ENCODE measurements around the gene MTHFD1L. TPM values are rescaled to one million over a fixed set of nuclear protein-coding genes. Genes with fewer than 3 reads are reported as not detected.
A peak's percentile ranks its signal among the peaks of the same experiment; 100 is the strongest.

Gene MTHFD1L
- total RNA-seq, 2 donors from 2014 or later, result 3.1 to 18.7 TPM

DNA sequence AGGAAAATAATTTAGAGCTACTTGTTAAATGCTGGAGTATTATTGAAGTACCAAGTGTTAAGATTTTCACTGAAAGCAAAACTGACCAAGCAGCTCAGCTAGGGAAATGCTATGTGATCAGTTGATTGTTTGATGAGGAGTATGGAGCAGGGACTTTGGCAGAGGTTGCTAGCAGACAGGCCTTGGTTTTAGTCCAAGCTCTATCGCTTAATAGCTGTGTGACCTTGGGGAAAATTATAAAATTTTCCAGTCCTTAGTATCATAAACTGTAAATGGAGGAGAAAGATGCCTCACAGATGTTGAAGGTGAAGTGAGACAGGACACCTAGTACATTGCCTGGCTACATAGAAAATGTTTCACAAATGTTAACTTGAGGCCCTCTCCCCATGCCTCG is 136.6 kb downstream of the MTHFD1L start:
- no peaks in the 10 kb centered on the region for H3K27me3 ChIP-seq (replicated peaks; ENCODE audit: insufficient read depth)
- H3K36me3 ChIP-seq, result no peaks in the 10 kb centered on the region
- intact Hi-C loops (cut with DNase I), result no loop called here
- WGBS, result 72% methylated on average over 2 of the region's 2 CpGs
- no peak overlapping the region for H3K27ac ChIP-seq
- no peaks in the 10 kb centered on the region for H3K9me3 ChIP-seq
- no peak for DNase-seq (ENCODE audit: low spot score)
- TF ChIP-seq POLR2AphosphoS5 (IDR thresholded peaks at IDR 0.05), result no peak
- TF ChIP-seq, protein P1, sequence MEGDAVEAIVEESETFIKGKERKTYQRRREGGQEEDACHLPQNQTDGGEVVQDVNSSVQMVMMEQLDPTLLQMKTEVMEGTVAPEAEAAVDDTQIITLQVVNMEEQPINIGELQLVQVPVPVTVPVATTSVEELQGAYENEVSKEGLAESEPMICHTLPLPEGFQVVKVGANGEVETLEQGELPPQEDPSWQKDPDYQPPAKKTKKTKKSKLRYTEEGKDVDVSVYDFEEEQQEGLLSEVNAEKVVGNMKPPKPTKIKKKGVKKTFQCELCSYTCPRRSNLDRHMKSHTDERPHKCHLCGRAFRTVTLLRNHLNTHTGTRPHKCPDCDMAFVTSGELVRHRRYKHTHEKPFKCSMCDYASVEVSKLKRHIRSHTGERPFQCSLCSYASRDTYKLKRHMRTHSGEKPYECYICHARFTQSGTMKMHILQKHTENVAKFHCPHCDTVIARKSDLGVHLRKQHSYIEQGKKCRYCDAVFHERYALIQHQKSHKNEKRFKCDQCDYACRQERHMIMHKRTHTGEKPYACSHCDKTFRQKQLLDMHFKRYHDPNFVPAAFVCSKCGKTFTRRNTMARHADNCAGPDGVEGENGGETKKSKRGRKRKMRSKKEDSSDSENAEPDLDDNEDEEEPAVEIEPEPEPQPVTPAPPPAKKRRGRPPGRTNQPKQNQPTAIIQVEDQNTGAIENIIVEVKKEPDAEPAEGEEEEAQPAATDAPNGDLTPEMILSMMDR (IDR thresholded peaks at IDR 0.05), result no peak
- no peak for TF ChIP-seq POLR2A (IDR thresholded peaks at IDR 0.05)
- no peaks in the 10 kb centered on the region for H3K4me1 ChIP-seq (replicated peaks)
- H3K4me3 ChIP-seq, result no peak overlapping the region

DNA sequence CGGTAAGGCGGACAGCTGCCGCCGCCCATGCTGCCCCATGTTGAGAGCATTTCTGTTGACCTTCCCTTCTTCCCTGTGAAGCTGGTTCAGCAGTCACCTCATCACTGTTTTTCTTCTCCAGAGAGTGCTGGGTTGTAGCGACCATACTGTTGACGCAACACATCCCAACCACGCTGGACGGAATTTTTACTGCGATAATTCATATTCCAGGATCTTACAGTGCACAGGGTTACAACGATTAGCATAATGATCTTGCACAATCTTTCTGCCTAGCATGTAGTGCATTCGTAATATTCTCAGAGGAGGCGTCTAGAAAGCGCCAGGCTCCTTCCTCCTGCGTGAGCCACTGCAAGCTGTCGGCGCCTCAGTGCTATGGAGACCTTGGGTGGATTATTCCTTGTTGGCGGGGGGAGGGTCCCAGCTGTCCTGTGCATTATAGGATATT is 137.0 kb downstream of the MTHFD1L start:
- DNase-seq (ENCODE audit: low spot score), result no peak
- no peak for TF ChIP-seq POLR2AphosphoS5 (IDR thresholded peaks at IDR 0.05)
- no peaks in the 10 kb centered on the region for H3K36me3 ChIP-seq
- 97% methylated on average over 17 of the region's 17 CpGs for WGBS
- intact Hi-C loops (cut with DNase I), result no loop called here
- H3K4me3 ChIP-seq, result no peak overlapping the region
- no peak overlapping the region for H3K27ac ChIP-seq
- H3K27me3 ChIP-seq (replicated peaks; ENCODE audit: insufficient read depth), result no peaks in the 10 kb centered on the region
- no peaks in the 10 kb centered on the region for H3K9me3 ChIP-seq
- H3K4me1 ChIP-seq (replicated peaks), result no peaks in the 10 kb centered on the region

DNA sequence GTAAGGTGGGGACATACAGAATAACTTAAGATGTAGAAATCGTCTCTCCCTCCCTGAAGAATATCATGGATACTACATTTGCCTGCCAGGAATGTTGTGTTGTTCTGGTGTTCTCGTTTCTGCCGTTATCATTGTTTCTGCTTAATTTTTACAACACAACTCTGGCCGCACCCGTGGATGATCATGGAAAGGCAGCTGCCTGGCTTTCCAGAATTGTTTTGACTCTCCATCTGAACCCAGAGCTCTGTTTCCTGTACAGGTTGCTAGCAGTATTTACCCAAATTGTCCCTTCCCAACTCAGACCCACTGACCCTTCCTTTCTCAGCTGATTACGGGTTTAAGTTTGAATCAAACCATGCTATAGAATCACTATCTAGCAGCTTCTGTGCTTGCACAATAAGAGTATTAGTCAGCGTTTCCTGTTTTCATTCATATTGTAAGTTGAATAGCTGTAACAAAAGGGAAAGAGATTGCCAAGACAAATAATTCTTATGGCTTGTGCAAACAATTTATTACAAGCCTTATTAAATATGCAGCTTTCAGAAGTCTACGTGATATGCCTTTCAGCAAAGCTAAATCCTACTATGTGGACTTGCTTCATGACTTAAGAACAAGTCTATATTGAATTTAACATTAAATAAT is 139.0 kb downstream of the MTHFD1L start:
- no peaks in the 10 kb centered on the region for H3K27me3 ChIP-seq (replicated peaks; ENCODE audit: insufficient read depth)
- DNase-seq (ENCODE audit: low spot score), result peak; percentile 34
- no peak overlapping the region for H3K4me3 ChIP-seq
- no peaks in the 10 kb centered on the region for H3K36me3 ChIP-seq
- intact Hi-C loops (cut with DNase I), result loop anchor here (5.0 kb wide), 1 partner anchor 112 kb away; no protein-coding TSS in a partner anchor
- H3K27ac ChIP-seq, result peak overlapping the region; percentile 2 to 25
- TF ChIP-seq POLR2AphosphoS5 (IDR thresholded peaks at IDR 0.05), result peak; percentile 87
- TF ChIP-seq POLR2A (IDR thresholded peaks at IDR 0.05), result no peak
- H3K4me1 ChIP-seq (replicated peaks), result no peaks in the 10 kb centered on the region
- H3K9me3 ChIP-seq, result no peaks in the 10 kb centered on the region
- WGBS, result 17% methylated on average over 8 of the region's 8 CpGs

DNA sequence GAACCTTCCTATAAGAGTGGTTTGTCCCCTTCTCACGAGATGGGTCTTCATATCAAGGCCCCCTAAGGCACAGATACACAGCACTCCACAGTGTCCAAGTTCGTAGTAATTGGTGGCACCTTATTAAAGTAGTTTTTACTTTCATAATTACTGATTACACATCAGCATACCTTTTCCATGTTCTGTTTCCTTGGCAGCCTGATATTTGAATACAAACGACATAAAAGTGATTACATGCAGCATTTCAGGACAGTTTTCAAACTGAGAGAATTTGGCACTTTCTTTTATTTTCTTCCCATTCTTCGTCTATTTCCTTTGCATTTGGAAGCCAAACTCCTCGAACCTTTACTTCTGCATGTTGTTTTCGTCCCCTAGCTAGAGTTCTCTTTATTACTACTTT is 139.7 kb downstream of the MTHFD1L start:
- Histone ChIP-seq H3K27me3 (replicated peaks; ENCODE audit: insufficient read depth) (no peaks in the 10 kb centered on the region), H3K4me1 (replicated peaks) (no peaks in the 10 kb centered on the region), H3K27ac (peak overlapping the region in 1 of 2 donors; percentile 2), H3K4me3 (no peak overlapping the region), H3K36me3 (no peaks in the 10 kb centered on the region), H3K9me3 (no peaks in the 10 kb centered on the region)
- 77% methylated on average over 6 of the region's 6 CpGs for WGBS
- no peak for TF ChIP-seq POLR2A (IDR thresholded peaks at IDR 0.05)
- TF ChIP-seq POLR2AphosphoS5 (IDR thresholded peaks at IDR 0.05), result no peak
- TF ChIP-seq, protein P1 (IDR thresholded peaks at IDR 0.05), result no peak
- intact Hi-C loops (cut with DNase I), result loop anchor here (5.0 kb wide), 1 partner anchor 113 kb away; no protein-coding TSS in a partner anchor
- DNase-seq (ENCODE audit: low spot score), result no peak

DNA sequence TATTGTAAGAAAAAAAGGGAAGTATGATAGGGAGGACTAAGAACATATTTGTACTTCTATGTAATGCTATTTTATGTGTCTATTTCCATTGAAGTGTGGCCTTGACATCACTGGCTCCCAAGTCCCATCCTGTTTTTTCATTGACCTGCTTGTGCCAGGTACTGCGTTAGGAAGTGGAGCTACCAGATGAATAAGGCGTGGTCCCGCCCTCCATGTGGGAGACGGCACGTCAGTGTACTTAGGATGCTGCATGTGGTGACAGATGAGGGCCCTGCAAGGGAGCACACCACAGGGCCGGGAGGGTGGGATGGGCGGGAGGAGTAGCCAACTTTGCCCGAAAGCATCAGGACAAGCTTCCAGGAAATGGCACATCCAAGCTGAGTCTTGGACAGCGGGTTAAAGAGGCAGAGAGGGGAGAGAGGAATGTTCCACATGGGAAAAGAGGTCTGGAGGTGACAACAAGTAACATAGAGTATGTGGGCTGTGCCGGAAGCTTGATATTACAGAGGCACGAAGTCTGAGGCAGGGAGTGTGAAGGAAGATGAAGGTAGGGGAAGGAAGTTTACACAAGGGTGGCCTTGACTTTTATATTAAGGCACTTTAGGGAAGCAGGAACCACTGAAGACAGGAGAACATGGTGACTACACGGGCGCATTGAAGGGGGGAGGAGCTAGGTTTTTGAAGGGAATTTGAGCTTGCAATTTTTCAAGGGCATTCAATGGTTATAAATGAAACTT is 140.6 kb downstream of the MTHFD1L start:
- Histone ChIP-seq H3K4me1 (replicated peaks) (no peaks in the 10 kb centered on the region), H3K4me3 (no peak overlapping the region), H3K36me3 (no peaks in the 10 kb centered on the region), H3K9me3 (no peaks in the 10 kb centered on the region), H3K27me3 (replicated peaks; ENCODE audit: insufficient read depth) (no peaks in the 10 kb centered on the region), H3K27ac (no peak overlapping the region)
- 91% methylated on average over 13 of the region's 13 CpGs for WGBS
- DNase-seq (ENCODE audit: low spot score), result no peak
- TF ChIP-seq, protein P1 (IDR thresholded peaks at IDR 0.05), result no peak
- TF ChIP-seq POLR2AphosphoS5 (IDR thresholded peaks at IDR 0.05) (no peak), POLR2A (IDR thresholded peaks at IDR 0.05) (no peak)
- intact Hi-C loops (cut with DNase I), result loop anchor here (5.0 kb wide), 1 partner anchor 114 kb away; no protein-coding TSS in a partner anchor
